Sigmoid colon (tissue), 7 donors: ENCODE data around the gene ZNF888. TPM values are rescaled to one million over a fixed set of nuclear protein-coding genes. Genes with fewer than 3 reads are reported as not detected.

ENCODE experiments used
- DNase-seq: peaks from one replicate; pipeline ENCODE4 v3.0.0-alpha.2; 2019
- H3K27ac ChIP-seq, 4 donors: fragments of 200-600 bp; sonication (generic); one replicate each; pipeline ENCODE4 v1.5.1; 2016 to 2019; ENCODE audit warnings: mild to moderate bottlenecking in 1 of 4
- H3K27me3 ChIP-seq, 3 donors: fragments of 200-600 bp; sonication (generic); one replicate each; pipeline ENCODE4 v1.5.1; 2019; ENCODE audit warnings: mild to moderate bottlenecking in 1 of 3
- H3K36me3 ChIP-seq, 4 donors: fragments of 200-600 bp; sonication (generic); one replicate each; pipeline ENCODE4 v1.5.1; 2016 to 2019
- H3K4me1 ChIP-seq, 4 donors: fragments of 200-600 bp; sonication (generic); one replicate each; pipeline ENCODE4 v1.5.1; 2017 to 2019
- H3K4me3 ChIP-seq, 4 donors: fragments of 200-600 bp; sonication (generic); one replicate each; pipeline ENCODE4 v1.5.1; 2017 to 2019; ENCODE audit warnings: mild to moderate bottlenecking in 2 of 4, moderate library complexity in 1 of 4
- H3K9me3 ChIP-seq, 4 donors: fragments of 200-600 bp in 3 of 4; sonication (generic) in 3 of 4; one replicate each; pipeline versions ENCODE4 v1.5.1 to v1.6.1; 2013 to 2019
- EP300 ChIP-seq, 4 donors: sonication (generic); formaldehyde crosslinking; IDR thresholded peaks; one replicate each; pipeline ENCODE4 v1.6.1; 2017; ENCODE audit warnings: antibody characterized with exemption in 4 of 4
- POLR2A ChIP-seq, 2 donors: fragments of 450-650 bp; IDR thresholded peaks; one replicate each; pipeline ENCODE4 v1.6.1; 2016; ENCODE audit warnings: antibody characterized with exemption in 2 of 2, mild to moderate bottlenecking in 2 of 2, moderate library complexity in 2 of 2
- POLR2AphosphoS5 ChIP-seq, 4 donors: sonication (generic); formaldehyde crosslinking; IDR thresholded peaks; one replicate each; pipeline ENCODE4 v1.6.1; 2017; ENCODE audit warnings: antibody characterized with exemption in 4 of 4
- WGBS, 2 donors: extraction: QIAGEN DNeasy Blood & Tissue Kit; methylation state at CpG; one replicate each; pipeline ENCODE4 v1.1.7; 2013; 5-methylcytosine and 5-hydroxymethylcytosine counted together
- intact Hi-C: fragments of 100-400 bp; cut with DNase I; formaldehyde crosslinking; loops from one replicate; pipeline ENCODE4 v1.15.1; 2023
- polyA plus RNA-seq, 3 donors: library from polyadenylated mRNA; stranded (reverse); fragments of 200-250 nt; gene quantifications; one replicate each; pipeline ENCODE4 v1.2.3, GENCODE V29; 2013
- total RNA-seq, 4 donors: library from RNA; depleted of rRNA; stranded (reverse); fragments of >200 nt; gene quantifications; one replicate each; pipeline ENCODE4 v1.1.0, GENCODE V29; 2016
- TF ChIP-seq, protein P1 (sequence below), 4 experiments: fragments of 450-650 bp in 3 of 4; fragments of 200-600 bp in 1 of 4; IDR thresholded peaks; one replicate each; pipeline ENCODE4 v1.5.1; 2016 to 2019; ENCODE audit warnings: antibody characterized with exemption in 4 of 4, mild to moderate bottlenecking in 3 of 4, moderate library complexity in 2 of 4
- donor health status: healthy with polysubstance abuse.
- donor health status: Bipolar disorder and iron deficiency.
- donor health status: healthy.

The ZNF888 gene
- total RNA-seq (1 to 10 TPM; 1.8 to 3.9 (median 3.6) TPM), polyA plus RNA-seq (1 to 10 TPM; 1.8 to 5.0 (median 4.6) TPM)

DNA sequence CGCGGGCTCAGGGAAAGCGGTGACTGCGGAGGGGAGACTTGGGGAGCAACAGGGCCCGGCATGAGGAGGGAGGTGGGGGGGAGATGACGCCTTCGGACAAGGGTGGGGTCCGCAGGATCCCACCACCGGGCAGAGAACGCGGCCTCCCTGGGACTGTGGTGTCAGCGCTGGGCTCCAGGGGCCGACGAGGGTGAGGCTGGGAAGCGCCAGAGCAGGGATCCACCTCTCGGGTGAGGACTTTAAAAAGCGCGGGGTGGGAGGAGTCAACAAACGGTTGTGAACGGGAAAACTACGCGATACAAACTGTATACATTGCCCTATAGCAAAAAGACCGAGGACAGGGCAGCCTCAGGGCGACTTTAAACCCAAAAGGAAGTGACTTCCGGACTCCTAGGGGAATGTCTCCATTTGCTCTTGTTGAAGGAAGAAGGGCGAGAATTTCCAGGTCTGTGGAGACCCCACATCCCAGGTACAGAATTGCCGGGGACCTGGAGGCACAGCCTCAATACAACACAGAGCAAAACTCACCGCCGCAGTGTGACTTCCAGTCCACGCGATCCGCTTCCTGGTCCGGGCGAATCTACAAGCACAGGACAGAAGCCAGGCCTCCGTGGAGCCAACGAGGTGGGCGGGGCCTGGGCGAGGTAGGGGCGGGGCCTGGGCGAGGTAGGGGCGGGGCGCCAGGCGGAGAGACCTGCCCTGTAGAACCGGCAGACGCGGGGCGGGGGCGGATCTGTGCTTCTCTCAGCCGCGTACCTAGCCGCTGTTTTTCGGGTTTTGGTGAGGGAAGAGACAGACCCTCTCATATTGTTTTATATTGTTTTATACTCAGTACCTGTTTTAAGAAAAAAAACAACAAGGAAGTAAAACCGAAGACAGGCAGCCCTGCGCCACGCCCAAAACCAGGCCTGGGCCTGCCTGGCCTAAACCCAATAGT, at the start of gene ZNF888:
Gene ZNF888, minus strand, starts transcription at position 588 of the 937 bp plus-strand sequence. CDS start 5,555 bp downstream, outside the sequence.
- 1 to 3% methylated on average over 55 of the region's 55 CpGs for WGBS, 2 donors
- intact Hi-C loops, result loop anchor here (1.0 to 2.0 kb wide), 2 partner anchors 19 to 26 kb away; partner anchors contain the start of gene ZNF320

GRCh38 chr19:52967772-52968171, 44.5 kb upstream of the ZNF888 start:
- 95 to 96% methylated on average over 2 of the region's 2 CpGs for WGBS, 2 donors
- no peak for TF ChIP-seq POLR2A (IDR thresholded peaks at IDR 0.05)
- TF ChIP-seq, protein P1, sequence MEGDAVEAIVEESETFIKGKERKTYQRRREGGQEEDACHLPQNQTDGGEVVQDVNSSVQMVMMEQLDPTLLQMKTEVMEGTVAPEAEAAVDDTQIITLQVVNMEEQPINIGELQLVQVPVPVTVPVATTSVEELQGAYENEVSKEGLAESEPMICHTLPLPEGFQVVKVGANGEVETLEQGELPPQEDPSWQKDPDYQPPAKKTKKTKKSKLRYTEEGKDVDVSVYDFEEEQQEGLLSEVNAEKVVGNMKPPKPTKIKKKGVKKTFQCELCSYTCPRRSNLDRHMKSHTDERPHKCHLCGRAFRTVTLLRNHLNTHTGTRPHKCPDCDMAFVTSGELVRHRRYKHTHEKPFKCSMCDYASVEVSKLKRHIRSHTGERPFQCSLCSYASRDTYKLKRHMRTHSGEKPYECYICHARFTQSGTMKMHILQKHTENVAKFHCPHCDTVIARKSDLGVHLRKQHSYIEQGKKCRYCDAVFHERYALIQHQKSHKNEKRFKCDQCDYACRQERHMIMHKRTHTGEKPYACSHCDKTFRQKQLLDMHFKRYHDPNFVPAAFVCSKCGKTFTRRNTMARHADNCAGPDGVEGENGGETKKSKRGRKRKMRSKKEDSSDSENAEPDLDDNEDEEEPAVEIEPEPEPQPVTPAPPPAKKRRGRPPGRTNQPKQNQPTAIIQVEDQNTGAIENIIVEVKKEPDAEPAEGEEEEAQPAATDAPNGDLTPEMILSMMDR (IDR thresholded peaks at IDR 0.05), result no peak
- H3K27ac ChIP-seq, result no peak overlapping the region
- no peak for DNase-seq
- H3K4me3 ChIP-seq, result no peak overlapping the region
- H3K4me1 ChIP-seq, result peaks cover 0 to 8% (median 3%) of the 10 kb centered on the region in 4 donors
- intact Hi-C loops, result no loop called here
- H3K36me3 ChIP-seq, result peaks cover 4 to 27% (median 8%) of the 10 kb centered on the region in 4 donors
- H3K9me3 ChIP-seq, result no peaks in the 10 kb centered on the region
- H3K27me3 ChIP-seq, result no peaks in the 10 kb centered on the region

More for the DNA sequence above, at the start of gene ZNF888:
- peak within 1 kb of the TSS; percentile 79 to 91 (median 86) for H3K27ac ChIP-seq
- TF ChIP-seq, protein P1 (IDR thresholded peaks at IDR 0.05), result no peak
- TF ChIP-seq POLR2A (IDR thresholded peaks at IDR 0.05) (peak in 1 of 2 donors; percentile 61), POLR2AphosphoS5 (IDR thresholded peaks at IDR 0.05) (peak; percentile 24 to 73 (median 72)), EP300 (IDR thresholded peaks at IDR 0.05) (no peak)
- peaks cover 0 to 5% (median 0%) of the 10 kb centered on the region in 4 donors for H3K36me3 ChIP-seq
- H3K9me3 ChIP-seq, result no peaks in the 10 kb centered on the region
- H3K27me3 ChIP-seq, result no peaks in the 10 kb centered on the region
- DNase-seq, result peak; percentile 94
- peaks cover 0 to 17% (median 7%) of the 10 kb centered on the region in 4 donors for H3K4me1 ChIP-seq
- H3K4me3 ChIP-seq, result peak within 1 kb of the TSS; percentile 53 to 71 (median 60)

GRCh38 chr19:52963247-52963618, 40.0 kb upstream of the ZNF888 start:
- H3K9me3 ChIP-seq, result no peaks in the 10 kb centered on the region
- 5 to 10% methylated on average over 12 of the region's 12 CpGs for WGBS, 2 donors
- peaks cover 0 to 10% (median 0%) of the 10 kb centered on the region in 4 donors for H3K36me3 ChIP-seq
- peak; percentile 69 for DNase-seq
- H3K4me3 ChIP-seq, result peak overlapping the region; percentile 52 to 73 (median 62)
- TF ChIP-seq POLR2AphosphoS5 (IDR thresholded peaks at IDR 0.05), result no peak
- no peak for TF ChIP-seq EP300 (IDR thresholded peaks at IDR 0.05)
- no peak for TF ChIP-seq POLR2A (IDR thresholded peaks at IDR 0.05)
- TF ChIP-seq, protein P1 (IDR thresholded peaks at IDR 0.05), result peak in 1 of 4 experiments; percentile 9
- H3K27ac ChIP-seq, result peak overlapping the region; percentile 85 to 87 (median 86)
- intact Hi-C loops, result loop anchor here (2.0 kb wide), 1 partner anchor 30 kb away; no protein-coding TSS in a partner anchor
- H3K4me1 ChIP-seq, result peaks cover 0 to 18% (median 12%) of the 10 kb centered on the region in 4 donors
- H3K27me3 ChIP-seq, result no peaks in the 10 kb centered on the region

- intact Hi-C loops, result loop anchor here (1.0 to 2.0 kb wide), 2 partner anchors 19 to 30 kb away; no protein-coding TSS in a partner anchor
Observed at GRCh38 chr19:52962394-52963246, 39.4 kb upstream of the ZNF888 start, which contains the start of gene ZNF816. TSS of gene ZNF816 (minus strand) at chr19:52962881. CDS start at chr19:52956089, 6,792 bp downstream.

More at GRCh38 chr19:52962394-52963246, 39.4 kb upstream of the ZNF888 start, which contains the start of gene ZNF816:
- H3K4me1 ChIP-seq, result peaks cover 0 to 18% (median 12%) of the 10 kb centered on the region in 4 donors
- peak within 1 kb of the TSS; percentile 85 to 87 (median 86) for H3K27ac ChIP-seq
- TF ChIP-seq POLR2AphosphoS5 (IDR thresholded peaks at IDR 0.05), result peak; percentile 42 to 82 (median 75)
- peak in 1 of 2 donors; percentile 52 for TF ChIP-seq POLR2A (IDR thresholded peaks at IDR 0.05)
- TF ChIP-seq EP300 (IDR thresholded peaks at IDR 0.05), result no peak
- TF ChIP-seq, protein P1 (IDR thresholded peaks at IDR 0.05), result no peak
- H3K36me3 ChIP-seq, result peaks cover 0 to 14% (median 0%) of the 10 kb centered on the region in 4 donors
- peak within 1 kb of the TSS; percentile 52 to 73 (median 62) for H3K4me3 ChIP-seq
- no peaks in the 10 kb centered on the region for H3K9me3 ChIP-seq
- H3K27me3 ChIP-seq, result no peaks in the 10 kb centered on the region
- WGBS, 2 donors, result 0 to 1% methylated on average over 55 of the region's 55 CpGs
- DNase-seq, result peak; percentile 99
